ENCODE measurements around the gene RGL4. TPM values are rescaled to one million over a fixed set of nuclear protein-coding genes. Genes with fewer than 3 reads are reported as not detected.
"Not testable (repeated sequence)": the region's sequence is repeated elsewhere in the genome, so short reads cannot be mapped to it uniquely, and the experiment has no call there.

RGL4 gene
- total RNA-seq, result 0.42 and 0.81 TPM in 2 replicates

GRCh38 chr22:23690713-23691112 lies at the start of gene RGL4:
Gene RGL4 (plus strand): TSS chr22:23691013. CDS start chr22:23692031, 1,018 bp downstream.
- ATAC-seq (ENCODE audit: low read depth), result no peak

GRCh38 chr22:23646526-23646925 lies 44.3 kb upstream of the RGL4 start:
- CTCF ChIA-PET; H3K9me3 Mint-ChIP-seq; DNase-seq; H3K27ac Mint-ChIP-seq; H3K27me3 Mint-ChIP-seq; ATAC-seq (ENCODE audit: low read depth); H3K4me3 Mint-ChIP-seq; H3K4me1 Mint-ChIP-seq; POLR2A ChIA-PET; intact Hi-C loops (cut with micrococcal nuclease); H3K36me3 Mint-ChIP-seq (ENCODE audit: low read depth): not testable (repeated sequence)

More at GRCh38 chr22:23690713-23691112, at the start of gene RGL4:
- ChIA-PET CTCF (no interaction called here), POLR2A (no interaction called here)
- intact Hi-C loops (cut with micrococcal nuclease), result no loop called here
- Mint-ChIP-seq H3K9me3 (no peaks in the 10 kb centered on the region), H3K4me1 (peaks cover 12% of the 10 kb centered on the region), H3K27me3 (no peaks in the 10 kb centered on the region), H3K36me3 (ENCODE audit: low read depth) (peaks cover 38% of the 10 kb centered on the region), H3K4me3 (no peak within 1 kb of the TSS), H3K27ac (no peak within 1 kb of the TSS)
- TF ChIP-seq CTCF (IDR thresholded peaks at IDR 0.05), result no peak
- DNase-seq, result no peak

- no peak for TF ChIP-seq CTCF (IDR thresholded peaks at IDR 0.05)
- CTCF ChIA-PET, result no interaction called here
- Mint-ChIP-seq H3K9me3 (no peaks in the 10 kb centered on the region), H3K27ac (no peak overlapping the region), H3K36me3 (ENCODE audit: low read depth) (peaks cover 10% of the 10 kb centered on the region), H3K4me1 (no peaks in the 10 kb centered on the region), H3K27me3 (no peaks in the 10 kb centered on the region), H3K4me3 (no peak overlapping the region)
- intact Hi-C loops (cut with micrococcal nuclease), result no loop called here
- no peak for DNase-seq
- ATAC-seq (ENCODE audit: low read depth), result no peak
- POLR2A ChIA-PET, result no interaction called here
Observed at GRCh38 chr22:23649071-23649501, 41.7 kb upstream of the RGL4 start.

- H3K36me3 Mint-ChIP-seq (ENCODE audit: low read depth), result peaks cover 14% of the 10 kb centered on the region
- H3K27ac Mint-ChIP-seq, result no peak overlapping the region
- no peaks in the 10 kb centered on the region for H3K4me1 Mint-ChIP-seq
- ChIA-PET CTCF (no interaction called here), POLR2A (no interaction called here)
- intact Hi-C loops (cut with micrococcal nuclease), result no loop called here
- no peak overlapping the region for H3K4me3 Mint-ChIP-seq
- no peaks in the 10 kb centered on the region for H3K27me3 Mint-ChIP-seq
- no peak for TF ChIP-seq CTCF (IDR thresholded peaks at IDR 0.05)
- H3K9me3 Mint-ChIP-seq, result no peaks in the 10 kb centered on the region
- DNase-seq (no peak), ATAC-seq (ENCODE audit: low read depth) (no peak)
Observed at GRCh38 chr22:23651676-23652075, 39.1 kb upstream of the RGL4 start.

GRCh38 chr22:23652286-23652685 lies 38.5 kb upstream of the RGL4 start:
- Mint-ChIP-seq H3K9me3 (no peaks in the 10 kb centered on the region), H3K4me3 (no peak overlapping the region), H3K27me3 (no peaks in the 10 kb centered on the region), H3K36me3 (ENCODE audit: low read depth) (peaks cover 14% of the 10 kb centered on the region), H3K27ac (no peak overlapping the region), H3K4me1 (no peaks in the 10 kb centered on the region)
- no peak for TF ChIP-seq CTCF (IDR thresholded peaks at IDR 0.05)
- DNase-seq (no peak), ATAC-seq (ENCODE audit: low read depth) (no peak)
- ChIA-PET POLR2A (no interaction called here), CTCF (no interaction called here)
- intact Hi-C loops (cut with micrococcal nuclease), result no loop called here

- Mint-ChIP-seq H3K4me3 (no peak overlapping the region), H3K4me1 (no peaks in the 10 kb centered on the region), H3K27me3 (no peaks in the 10 kb centered on the region), H3K9me3 (no peaks in the 10 kb centered on the region), H3K27ac (no peak overlapping the region), H3K36me3 (ENCODE audit: low read depth) (peaks cover 14% of the 10 kb centered on the region)
- intact Hi-C loops (cut with micrococcal nuclease), result no loop called here
- POLR2A ChIA-PET, result no interaction called here
- no peak for DNase-seq
- CTCF ChIA-PET, result no interaction called here
- ATAC-seq (ENCODE audit: low read depth), result no peak
- no peak for TF ChIP-seq CTCF (IDR thresholded peaks at IDR 0.05)
Observed at GRCh38 chr22:23652711-23653110, 38.1 kb upstream of the RGL4 start.
